IMR-90 (cell line): ENCODE results near the gene HPGDS. TPM values are rescaled to one million over a fixed set of nuclear protein-coding genes. Genes with fewer than 3 reads are reported as not detected.

ENCODE experiments used
- ATAC-seq: fragments of 200-7000 bp; cut with Tn5 transposase; 2 replicates; pipeline ENCODE4 v1.9.1; 2020; ENCODE audit warnings: low read depth, mild to moderate bottlenecking, moderate library complexity
- BruUV-seq: library from RNA; stranded (reverse); fragments of 400-500 nt; replicated peaks from 2 replicates; lab custom pipeline; 2021; lab: Mats Ljungman, UMichigan
- CTCF ChIA-PET: fragments of 300-600 bp; formaldehyde crosslinking; extraction: SDS; loops from one replicate; lab custom pipeline; 2021; ENCODE audit warnings: antibody characterized with exemption; lab: Yijun Ruan, JAX
- POLR2A ChIA-PET: fragments of 300-600 bp; sonication (Branson Sonifier 250); formaldehyde crosslinking; loops from one replicate; lab custom pipeline; 2022; ENCODE audit warnings: antibody characterized with exemption; ENCODE audit not compliant: unreplicated experiment; lab: Charles Lee
- DNase-seq: peaks from one replicate; pipeline ENCODE4 v3.0.0; 2013
- H2AFZ ChIP-seq: replicated peaks from 2 replicates; pipeline ENCODE3; 2013; ENCODE audit warnings: low read length, mild to moderate bottlenecking; ENCODE audit not compliant: poor library complexity
- H2AK5ac ChIP-seq: 2 replicates; pipeline ENCODE4 v1.6.1; 2013; ENCODE audit warnings: low read depth, low read length, inconsistent platforms
- H2AK9ac ChIP-seq: replicated peaks from 2 replicates; pipeline ENCODE3; 2013; ENCODE audit warnings: mild to moderate bottlenecking, low read depth, low read length, moderate library complexity; ENCODE audit not compliant: poor library complexity
- H2BK120ac ChIP-seq: 2 replicates; pipeline ENCODE4 v1.6.1; 2013; ENCODE audit warnings: low read depth, low read length, inconsistent platforms
- H2BK15ac ChIP-seq: 3 replicates; pipeline ENCODE4 v1.6.1; 2013; ENCODE audit warnings: low read depth, low read length, inconsistent platforms
- H2BK20ac ChIP-seq: 2 replicates; pipeline ENCODE4 v1.6.1; 2013; ENCODE audit warnings: low read depth, mild to moderate bottlenecking, inconsistent platforms, low read length, moderate library complexity
- H2BK5ac ChIP-seq: 2 replicates; pipeline ENCODE4 v1.6.1; 2013; ENCODE audit warnings: mild to moderate bottlenecking, low read depth, low read length, inconsistent platforms; ENCODE audit not compliant: poor library complexity, severe bottlenecking
- H3K14ac ChIP-seq: replicated peaks from 2 replicates; pipeline ENCODE4 v1.6.1; 2013; ENCODE audit warnings: low read depth, low read length, inconsistent platforms
- H3K18ac ChIP-seq: 2 replicates; pipeline ENCODE4 v1.6.1; 2013; ENCODE audit warnings: low read depth, low read length, control low read depth
- H3K23ac ChIP-seq: 2 replicates; pipeline ENCODE4 v1.6.1; 2013; ENCODE audit warnings: low read depth, low read length, inconsistent platforms
- H3K27ac ChIP-seq: 2 replicates; pipeline ENCODE4 v1.5.1; 2013; ENCODE audit warnings: mild to moderate bottlenecking, control low read depth, low read length; ENCODE audit not compliant: insufficient read depth
- H3K27me3 ChIP-seq: 2 replicates; pipeline ENCODE4 v1.6.1; 2013; ENCODE audit warnings: low read length; ENCODE audit not compliant: control insufficient read depth, insufficient read depth
- H3K36me3 ChIP-seq: 2 replicates; pipeline ENCODE4 v1.6.1; 2013; ENCODE audit warnings: low read length, mixed read lengths; ENCODE audit not compliant: control insufficient read depth, insufficient read depth
- H3K4ac ChIP-seq: 2 replicates; pipeline ENCODE4 v1.6.1; 2013; ENCODE audit warnings: low read depth, low read length, inconsistent platforms
- H3K4me1 ChIP-seq: 2 replicates; pipeline ENCODE4 v1.6.1; 2013; ENCODE audit warnings: low read length, mixed read lengths; ENCODE audit not compliant: control insufficient read depth, insufficient read depth
- H3K4me2 ChIP-seq: 2 replicates; pipeline ENCODE4 v1.6.1; 2013; ENCODE audit warnings: low read depth, mild to moderate bottlenecking, control low read depth, low read length, moderate library complexity
- H3K4me3 ChIP-seq: 2 replicates; pipeline ENCODE4 v1.5.1; 2013; ENCODE audit warnings: low read depth, mild to moderate bottlenecking, control low read depth, low read length, moderate library complexity; ENCODE audit not compliant: insufficient read depth
- H3K56ac ChIP-seq: 2 replicates; pipeline ENCODE4 v1.6.1; 2013; ENCODE audit warnings: low read length, inconsistent platforms; ENCODE audit not compliant: insufficient read depth; ENCODE audit errors: extremely low read depth
- H3K79me1 ChIP-seq, 2 experiments: 2 replicates each; pipeline ENCODE4 v1.6.1; 2013; ENCODE audit warnings: low read length in 2 of 2, inconsistent platforms in 1 of 2, low read depth in 1 of 2
- H3K9ac ChIP-seq: 2 replicates; pipeline ENCODE4 v1.6.1; 2013; ENCODE audit warnings: low read depth, low read length, control low read depth
- H3K9me1 ChIP-seq: 2 replicates; pipeline ENCODE4 v1.6.1; 2013; ENCODE audit warnings: low read length, inconsistent platforms; ENCODE audit not compliant: insufficient read depth
- H3K9me3 ChIP-seq: 2 replicates; pipeline ENCODE4 v1.6.1; 2013; ENCODE audit warnings: low read length; ENCODE audit not compliant: control insufficient read depth, insufficient read depth
- H4K20me1 ChIP-seq: 2 replicates; pipeline ENCODE4 v1.6.1; 2013; ENCODE audit warnings: low read length, inconsistent platforms; ENCODE audit not compliant: insufficient read depth
- H4K5ac ChIP-seq: 2 replicates; pipeline ENCODE4 v1.6.1; 2013; ENCODE audit warnings: mild to moderate bottlenecking, low read depth, low read length, control low read depth
- H4K8ac ChIP-seq, 2 experiments: 2 replicates each; pipeline ENCODE4 v1.6.1; 2013; ENCODE audit warnings: low read depth in 2 of 2, low read length in 2 of 2, control low read depth in 1 of 2, inconsistent platforms in 1 of 2
- H4K91ac ChIP-seq: 2 replicates; pipeline ENCODE4 v1.6.1; 2013; ENCODE audit warnings: low read depth, low read length, inconsistent platforms; ENCODE audit not compliant: insufficient read depth
- FOS ChIP-seq: fragments of 150-350 bp; IDR thresholded peaks from 2 replicates; pipeline ENCODE4 v1.6.1; 2016; ENCODE audit warnings: low read depth, low read length
- MXI1 ChIP-seq: IDR thresholded peaks from 2 replicates; pipeline ENCODE4 v1.6.1; 2012; ENCODE audit warnings: low read depth, mild to moderate bottlenecking, low read length, moderate library complexity, borderline replicate concordance
- RCOR1 ChIP-seq: IDR thresholded peaks from 2 replicates; pipeline ENCODE4 v1.6.1; 2012; ENCODE audit warnings: mild to moderate bottlenecking, low read length, improper control_type of control experiment; ENCODE audit not compliant: insufficient replicate concordance
- RFX5 ChIP-seq: IDR thresholded peaks from 2 replicates; pipeline ENCODE4 v1.8.0; 2012; ENCODE audit warnings: low read depth, mild to moderate bottlenecking, low read length, moderate library complexity
- SMC3 ChIP-seq: fragments of 150-350 bp; IDR thresholded peaks from 2 replicates; pipeline ENCODE4 v1.6.1; 2016; ENCODE audit warnings: low read depth, mild to moderate bottlenecking, antibody characterized with exemption, low read length, moderate library complexity
- WGBS, 2 experiments: methylation state at CpG; one replicate each; pipeline versions ENCODE4 v1.1.5 to v1.1.7; 2013; ENCODE audit warnings: missing lambda C conversion rate in 2 of 2; ENCODE audit not compliant: insufficient read length in 1 of 2; ENCODE audit errors: extremely low coverage in 2 of 2; 5-methylcytosine and 5-hydroxymethylcytosine counted together
- dilution Hi-C: fragments of 300-500 bp; cut with HindIII; formaldehyde crosslinking; loops from one replicate; pipeline ENCODE4 v1.14.3; 2018; ENCODE audit warnings: low sequenced_read_pairs; ENCODE audit not compliant: unreplicated experiment
- in situ Hi-C: fragments of 300-500 bp; cut with MboI; formaldehyde crosslinking; loops from 3 replicates; pipeline ENCODE4 v1.14.3; 2019; ENCODE audit warnings: low sequenced_read_pairs, inconsistent platforms, mixed read lengths
- intact Hi-C: fragments of 100-400 bp; cut with micrococcal nuclease; formaldehyde crosslinking; loops from 2 replicates; pipeline ENCODE4 v1.10.0; 2022
- polyA plus RNA-seq, 3 experiments: library from polyadenylated mRNA; depleted of rRNA; stranded (reverse); fragments of >200 nt; gene quantifications; 2 replicates each; pipeline ENCODE4 v1.2.3, GENCODE V29; 2012; ENCODE audit warnings: low replicate concordance in 1 of 3
- total RNA-seq: library from RNA; depleted of rRNA; stranded (reverse); fragments of >200 nt; gene quantifications from 2 replicates; pipeline ENCODE4 v1.2.3, GENCODE V29; 2012

Gene HPGDS
- total and polyA plus RNA-seq, 2 of the 4 experiments (the other 2 are of a cell fraction), result not detected

DNA sequence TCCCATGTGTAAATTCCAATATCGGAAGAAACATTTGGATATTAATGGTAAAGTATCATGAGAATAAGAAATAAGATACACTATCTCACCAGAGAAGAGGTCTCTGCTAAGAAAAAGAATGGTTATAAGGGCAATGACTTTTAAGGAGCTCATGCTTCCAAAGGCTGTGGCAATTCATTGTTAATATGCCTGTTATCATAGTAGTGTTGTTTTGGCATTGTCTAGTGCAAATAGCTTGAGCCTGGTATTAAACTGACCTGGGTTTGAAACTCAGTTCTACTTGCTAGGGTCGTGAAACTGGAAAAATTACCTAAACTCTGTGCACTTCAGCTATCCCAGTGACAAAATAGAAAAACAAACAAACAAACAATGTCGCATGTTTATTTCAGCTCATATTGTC lies 8.8 kb downstream of the HPGDS start:
- no peak for ATAC-seq
- no peaks in the 10 kb centered on the region for H3K36me3 ChIP-seq
- no peak overlapping the region for H2BK120ac ChIP-seq
- no peak overlapping the region for H2BK5ac ChIP-seq
- no peak overlapping the region for H3K56ac ChIP-seq
- in situ Hi-C loops (no loop called here), dilution Hi-C loops (no loop called here), intact Hi-C loops (no loop called here)
- no peak overlapping the region for H2AK9ac ChIP-seq
- ChIA-PET POLR2A (no interaction called here), CTCF (no interaction called here)
- no peaks in the 10 kb centered on the region for H4K20me1 ChIP-seq
- no peak overlapping the region for H2AFZ ChIP-seq
- H3K4me3 ChIP-seq, result no peak overlapping the region
- H3K27ac ChIP-seq, result no peak overlapping the region
- TF ChIP-seq RFX5 (no peak), FOS (no peak), MXI1 (no peak), SMC3 (no peak), RCOR1 (no peak)
- H2BK20ac ChIP-seq, result no peak overlapping the region
- H3K9ac ChIP-seq, result no peak overlapping the region
- BruUV-seq, result no TSS peak
- no peaks in the 10 kb centered on the region for H3K9me3 ChIP-seq
- H4K91ac ChIP-seq, result no peak overlapping the region
- no peaks in the 10 kb centered on the region for H3K4me1 ChIP-seq
- WGBS, 2 experiments, result no CpG with 5 or more reads among the region's 3 CpGs
- H2BK15ac ChIP-seq, result no peak overlapping the region
- H3K79me1 ChIP-seq, result no peaks in the 10 kb centered on the region
- H2AK5ac ChIP-seq, result no peak overlapping the region
- no peak overlapping the region for H3K4me2 ChIP-seq
- no peak overlapping the region for H4K5ac ChIP-seq
- H3K4ac ChIP-seq, result no peak overlapping the region
- H3K23ac ChIP-seq, result no peak overlapping the region
- no peak overlapping the region for H4K8ac ChIP-seq
- H3K9me1 ChIP-seq, result no peaks in the 10 kb centered on the region
- no peak overlapping the region for H3K18ac ChIP-seq
- no peak overlapping the region for H3K14ac ChIP-seq
- DNase-seq, result no peak
- H3K27me3 ChIP-seq, result peaks cover 2% of the 10 kb centered on the region
